Measurements from ENCODE around the gene SYNM. TPM values are rescaled to one million over a fixed set of nuclear protein-coding genes. Genes with fewer than 3 reads are reported as not detected.

Gene SYNM
- total RNA-seq, 1 experiment from 2014 or later: 3.3 TPM

DNA sequence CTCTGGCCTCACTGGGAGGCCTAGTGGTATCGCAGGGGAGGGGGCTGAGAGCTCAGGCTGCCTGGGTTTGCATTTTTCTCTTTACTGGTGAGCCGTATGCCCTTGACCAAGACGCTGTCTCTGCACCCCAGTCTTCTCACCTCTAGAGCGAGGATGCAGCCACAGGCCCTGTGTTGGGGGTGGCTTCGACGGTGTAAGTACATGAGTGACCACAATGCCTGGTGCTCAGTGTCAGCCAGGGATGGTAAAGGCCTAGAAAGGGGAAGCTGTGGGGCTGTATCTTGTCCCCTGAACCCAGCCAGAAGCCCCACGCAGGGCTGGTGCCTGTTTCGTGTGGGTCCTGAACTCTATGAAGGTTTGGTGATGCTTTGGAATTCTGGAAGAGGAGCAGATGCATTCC lies 19.8 kb downstream of the SYNM start:
- Histone ChIP-seq H2AFZ (ENCODE audit: low read depth, low read length, poor library complexity, severe bottlenecking) (no peak overlapping the region), H3K27ac (ENCODE audit: low read depth, low read length) (peak overlapping the region; percentile 99), H3K4me3 (replicated peaks in 1 of 2; ENCODE audit: low read depth in 1 of 2, low read length in 2 of 2) (peak overlapping the region in 1 of 2 experiments; percentile 51; a peak in 1 of 4 replicates), H3K79me2 (ENCODE audit: insufficient read depth, low read length) (no peaks in the 10 kb centered on the region), H3K36me3 (ENCODE audit: control insufficient read depth in 1 of 2, insufficient read depth in 2 of 2, low read length in 2 of 2) (no peaks in the 10 kb centered on the region), H3K4me1 (ENCODE audit: control insufficient read depth in 1 of 2, insufficient read depth in 2 of 2, low read length in 2 of 2) (peaks cover 31 to 39% of the 10 kb centered on the region in 2 experiments), H3K4me2 (ENCODE audit: low read length) (peak overlapping the region; percentile 87), H3K9me2 (ENCODE audit: insufficient read depth) (no peaks in the 10 kb centered on the region), H3K9ac (ENCODE audit: low read length) (peak overlapping the region; percentile 58), H3K9me3 (ENCODE audit: control insufficient read depth in 1 of 2, insufficient read depth in 1 of 2, low read depth in 1 of 2, low read length in 2 of 2) (no peaks in the 10 kb centered on the region), H4K20me1 (ENCODE audit: insufficient read depth) (no peaks in the 10 kb centered on the region), H3K27me3 (ENCODE audit: insufficient read depth, low read length) (no peaks in the 10 kb centered on the region)
- POLR2A ChIA-PET: no interaction called here
- TF ChIP-seq, protein P1, sequence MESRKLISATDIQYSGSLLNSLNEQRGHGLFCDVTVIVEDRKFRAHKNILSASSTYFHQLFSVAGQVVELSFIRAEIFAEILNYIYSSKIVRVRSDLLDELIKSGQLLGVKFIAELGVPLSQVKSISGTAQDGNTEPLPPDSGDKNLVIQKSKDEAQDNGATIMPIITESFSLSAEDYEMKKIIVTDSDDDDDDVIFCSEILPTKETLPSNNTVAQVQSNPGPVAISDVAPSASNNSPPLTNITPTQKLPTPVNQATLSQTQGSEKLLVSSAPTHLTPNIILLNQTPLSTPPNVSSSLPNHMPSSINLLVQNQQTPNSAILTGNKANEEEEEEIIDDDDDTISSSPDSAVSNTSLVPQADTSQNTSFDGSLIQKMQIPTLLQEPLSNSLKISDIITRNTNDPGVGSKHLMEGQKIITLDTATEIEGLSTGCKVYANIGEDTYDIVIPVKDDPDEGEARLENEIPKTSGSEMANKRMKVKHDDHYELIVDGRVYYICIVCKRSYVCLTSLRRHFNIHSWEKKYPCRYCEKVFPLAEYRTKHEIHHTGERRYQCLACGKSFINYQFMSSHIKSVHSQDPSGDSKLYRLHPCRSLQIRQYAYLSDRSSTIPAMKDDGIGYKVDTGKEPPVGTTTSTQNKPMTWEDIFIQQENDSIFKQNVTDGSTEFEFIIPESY (IDR thresholded peaks at IDR 0.05; ENCODE audit: extremely low read depth, insufficient replicate concordance, low read length): no peak
- TF ChIP-seq, protein P2, sequence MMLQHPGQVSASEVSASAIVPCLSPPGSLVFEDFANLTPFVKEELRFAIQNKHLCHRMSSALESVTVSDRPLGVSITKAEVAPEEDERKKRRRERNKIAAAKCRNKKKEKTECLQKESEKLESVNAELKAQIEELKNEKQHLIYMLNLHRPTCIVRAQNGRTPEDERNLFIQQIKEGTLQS (IDR thresholded peaks at IDR 0.05): no peak
- no peak for TF ChIP-seq EZH2phosphoT487 (IDR thresholded peaks at IDR 0.05; ENCODE audit: borderline replicate concordance)
- TF ChIP-seq, protein P3, sequence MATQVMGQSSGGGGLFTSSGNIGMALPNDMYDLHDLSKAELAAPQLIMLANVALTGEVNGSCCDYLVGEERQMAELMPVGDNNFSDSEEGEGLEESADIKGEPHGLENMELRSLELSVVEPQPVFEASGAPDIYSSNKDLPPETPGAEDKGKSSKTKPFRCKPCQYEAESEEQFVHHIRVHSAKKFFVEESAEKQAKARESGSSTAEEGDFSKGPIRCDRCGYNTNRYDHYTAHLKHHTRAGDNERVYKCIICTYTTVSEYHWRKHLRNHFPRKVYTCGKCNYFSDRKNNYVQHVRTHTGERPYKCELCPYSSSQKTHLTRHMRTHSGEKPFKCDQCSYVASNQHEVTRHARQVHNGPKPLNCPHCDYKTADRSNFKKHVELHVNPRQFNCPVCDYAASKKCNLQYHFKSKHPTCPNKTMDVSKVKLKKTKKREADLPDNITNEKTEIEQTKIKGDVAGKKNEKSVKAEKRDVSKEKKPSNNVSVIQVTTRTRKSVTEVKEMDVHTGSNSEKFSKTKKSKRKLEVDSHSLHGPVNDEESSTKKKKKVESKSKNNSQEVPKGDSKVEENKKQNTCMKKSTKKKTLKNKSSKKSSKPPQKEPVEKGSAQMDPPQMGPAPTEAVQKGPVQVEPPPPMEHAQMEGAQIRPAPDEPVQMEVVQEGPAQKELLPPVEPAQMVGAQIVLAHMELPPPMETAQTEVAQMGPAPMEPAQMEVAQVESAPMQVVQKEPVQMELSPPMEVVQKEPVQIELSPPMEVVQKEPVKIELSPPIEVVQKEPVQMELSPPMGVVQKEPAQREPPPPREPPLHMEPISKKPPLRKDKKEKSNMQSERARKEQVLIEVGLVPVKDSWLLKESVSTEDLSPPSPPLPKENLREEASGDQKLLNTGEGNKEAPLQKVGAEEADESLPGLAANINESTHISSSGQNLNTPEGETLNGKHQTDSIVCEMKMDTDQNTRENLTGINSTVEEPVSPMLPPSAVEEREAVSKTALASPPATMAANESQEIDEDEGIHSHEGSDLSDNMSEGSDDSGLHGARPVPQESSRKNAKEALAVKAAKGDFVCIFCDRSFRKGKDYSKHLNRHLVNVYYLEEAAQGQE (IDR thresholded peaks at IDR 0.05; ENCODE audit: low read depth): no peak
- no peak for TF ChIP-seq SP1 (IDR thresholded peaks at IDR 0.05; ENCODE audit: low read depth)
- TF ChIP-seq RAD21 (IDR thresholded peaks at IDR 0.05; ENCODE audit: low read depth): no peak
- no peak for TF ChIP-seq CBX3 (IDR thresholded peaks at IDR 0.05; ENCODE audit: low read depth)
- TF ChIP-seq, protein P4, sequence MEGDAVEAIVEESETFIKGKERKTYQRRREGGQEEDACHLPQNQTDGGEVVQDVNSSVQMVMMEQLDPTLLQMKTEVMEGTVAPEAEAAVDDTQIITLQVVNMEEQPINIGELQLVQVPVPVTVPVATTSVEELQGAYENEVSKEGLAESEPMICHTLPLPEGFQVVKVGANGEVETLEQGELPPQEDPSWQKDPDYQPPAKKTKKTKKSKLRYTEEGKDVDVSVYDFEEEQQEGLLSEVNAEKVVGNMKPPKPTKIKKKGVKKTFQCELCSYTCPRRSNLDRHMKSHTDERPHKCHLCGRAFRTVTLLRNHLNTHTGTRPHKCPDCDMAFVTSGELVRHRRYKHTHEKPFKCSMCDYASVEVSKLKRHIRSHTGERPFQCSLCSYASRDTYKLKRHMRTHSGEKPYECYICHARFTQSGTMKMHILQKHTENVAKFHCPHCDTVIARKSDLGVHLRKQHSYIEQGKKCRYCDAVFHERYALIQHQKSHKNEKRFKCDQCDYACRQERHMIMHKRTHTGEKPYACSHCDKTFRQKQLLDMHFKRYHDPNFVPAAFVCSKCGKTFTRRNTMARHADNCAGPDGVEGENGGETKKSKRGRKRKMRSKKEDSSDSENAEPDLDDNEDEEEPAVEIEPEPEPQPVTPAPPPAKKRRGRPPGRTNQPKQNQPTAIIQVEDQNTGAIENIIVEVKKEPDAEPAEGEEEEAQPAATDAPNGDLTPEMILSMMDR (IDR thresholded peaks at IDR 0.05 in 2 of 3, conservative IDR thresholded peaks at IDR 0.05 in 1 of 3; ENCODE audit: borderline replicate concordance in 1 of 3, insufficient read depth in 1 of 3, low read depth in 2 of 3, low read length in 2 of 3): no peak
- TF ChIP-seq CEBPB (IDR thresholded peaks at IDR 0.05; ENCODE audit: low read depth): no peak
- no peak for TF ChIP-seq SRF (IDR thresholded peaks at IDR 0.05; ENCODE audit: low read depth)
- no peak for TF ChIP-seq YY1 (IDR thresholded peaks at IDR 0.05; ENCODE audit: extremely low read depth, insufficient replicate concordance, low read depth, low read length)
- TF ChIP-seq ZFX (IDR thresholded peaks at IDR 0.05): no peak
- no peak for TF ChIP-seq JUND (IDR thresholded peaks at IDR 0.05)
- TF ChIP-seq, protein P5, sequence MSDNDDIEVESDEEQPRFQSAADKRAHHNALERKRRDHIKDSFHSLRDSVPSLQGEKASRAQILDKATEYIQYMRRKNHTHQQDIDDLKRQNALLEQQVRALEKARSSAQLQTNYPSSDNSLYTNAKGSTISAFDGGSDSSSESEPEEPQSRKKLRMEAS (IDR thresholded peaks at IDR 0.05): no peak
- no peak for TF ChIP-seq TCF7L2 (IDR thresholded peaks at IDR 0.05; ENCODE audit: borderline replicate concordance, extremely low read depth, insufficient read depth, insufficient read length)
- no peak for TF ChIP-seq EGR1 (IDR thresholded peaks at IDR 0.05; ENCODE audit: low read depth)
- no peak for TF ChIP-seq ELF1 (IDR thresholded peaks at IDR 0.05; ENCODE audit: borderline replicate concordance, low read depth)
- TF ChIP-seq POLR2AphosphoS5 (IDR thresholded peaks at IDR 0.05; ENCODE audit: low read depth, low read length): no peak
- ATAC-seq (no peak), DNase-seq (ENCODE audit: low read depth, low spot score) (no peak)
- CTCF ChIA-PET: interaction anchor here (0.8 to 1.5 kb wide), 3 partner anchors 17 to 27 kb away, joined by 3 to 6 read pairs (median 4); no protein-coding TSS in a partner anchor
- RAD21 ChIA-PET (ENCODE audit: low non-redundant PET in 1 of 2, low total read pairs in 2 of 2, uncharacterized antibody in 2 of 2, unreplicated experiment in 2 of 2): no interaction called here
- no TSS peak for BruUV-seq (replicated peaks)
- intact Hi-C loops (cut with micrococcal nuclease): loop anchor here (5.0 kb wide), 1 partner anchor 88 kb away; no protein-coding TSS in a partner anchor

Measured in HCT116 (cell line).